H1 (cell line): ENCODE results near the gene CXCL3. TPM values are rescaled to one million over a fixed set of nuclear protein-coding genes. Genes with fewer than 3 reads are reported as not detected.

Experiments used
- CTCF ChIA-PET: fragments of 300-600 bp; sonication (Branson Sonifier 250); formaldehyde crosslinking; loops from one replicate; lab custom pipeline; 2021; ENCODE audit not compliant: partially characterized antibody; lab: Charles Lee
- POLR2A ChIA-PET: fragments of 300-600 bp; sonication (Branson Sonifier 250); formaldehyde crosslinking; loops from one replicate; lab custom pipeline; 2021; ENCODE audit warnings: inconsistent platforms; ENCODE audit not compliant: partially characterized antibody; lab: Charles Lee
- DNase-seq, 2 experiments: peaks; one replicate each; pipeline versions ENCODE4 v3.0.0 to v3.0.0-alpha.2; 2010 to 2022; ENCODE audit warnings: low spot score in 2 of 2, low read depth in 1 of 2, mixed read lengths in 1 of 2
- FAIRE-seq: peaks from 2 replicates; lab custom pipeline; 2011; peaks lifted over from hg19 to GRCh38; lab: Jason Lieb, UNC
- H2AFZ ChIP-seq: 2 replicates; pipeline ENCODE4 v1.8.1; 2012; ENCODE audit warnings: low read length, inconsistent platforms
- H2AK5ac ChIP-seq: 2 replicates; pipeline ENCODE4 v1.6.1; 2013; ENCODE audit warnings: low read depth, low read length
- H2BK120ac ChIP-seq: replicated peaks from 2 replicates; pipeline ENCODE3; 2013; ENCODE audit warnings: low read depth, low read length, inconsistent platforms
- H2BK12ac ChIP-seq: 2 replicates; pipeline ENCODE4 v1.6.1; 2013; ENCODE audit warnings: low read depth, low read length
- H2BK15ac ChIP-seq: 2 replicates; pipeline ENCODE4 v1.6.1; 2013; ENCODE audit warnings: low read length
- H2BK20ac ChIP-seq: 2 replicates; pipeline ENCODE4 v1.6.1; 2013; ENCODE audit warnings: low read length
- H2BK5ac ChIP-seq: 2 replicates; pipeline ENCODE4 v1.6.1; 2013; ENCODE audit warnings: low read depth, low read length
- H3K14ac ChIP-seq: 2 replicates; pipeline ENCODE4 v1.6.1; 2013; ENCODE audit warnings: inconsistent platforms; ENCODE audit not compliant: insufficient read length
- H3K18ac ChIP-seq: 2 replicates; pipeline ENCODE4 v1.6.1; 2013; ENCODE audit warnings: low read length; ENCODE audit errors: extremely low read depth
- H3K23ac ChIP-seq: 2 replicates; pipeline ENCODE4 v1.6.1; 2013; ENCODE audit warnings: inconsistent platforms; ENCODE audit not compliant: insufficient read length
- H3K23me2 ChIP-seq: 2 replicates; pipeline ENCODE4 v1.6.1; 2013; ENCODE audit warnings: low read depth, low read length
- H3K27ac ChIP-seq: 2 replicates; pipeline ENCODE4 v1.6.1; 2011; ENCODE audit warnings: low read depth, low read length, inconsistent platforms
- H3K27me3 ChIP-seq, 4 experiments: replicated peaks in 1 of 4; 1 replicate in 1 of 4; 2 replicates in 3 of 4; pipeline versions ENCODE4 v1.6.1 to v1.8.1; 2011 to 2013; ENCODE audit warnings: low read length in 3 of 4, mild to moderate bottlenecking in 3 of 4, inconsistent platforms in 2 of 4, mixed read lengths in 2 of 4, moderate library complexity in 1 of 4; ENCODE audit not compliant: control insufficient read depth in 3 of 4, insufficient read depth in 3 of 4; ENCODE audit errors: extremely low read depth in 1 of 4
- H3K36me3 ChIP-seq, 4 experiments: 2 replicates each; pipeline versions ENCODE4 v1.6.1 to v1.8.1; 2011 to 2013; ENCODE audit warnings: mild to moderate bottlenecking in 4 of 4, low read length in 3 of 4, moderate library complexity in 2 of 4, control low read depth in 1 of 4, inconsistent platforms in 1 of 4; ENCODE audit not compliant: insufficient read depth in 4 of 4, control insufficient read depth in 2 of 4
- H3K4ac ChIP-seq: replicated peaks from 2 replicates; pipeline ENCODE3; 2013; ENCODE audit warnings: low read length, low read depth, mixed read lengths, inconsistent platforms; ENCODE audit not compliant: insufficient read length
- H3K4me1 ChIP-seq, 4 experiments: replicated peaks in 1 of 4; 1 replicate in 1 of 4; 2 replicates in 3 of 4; pipeline versions ENCODE4 v1.6.1 to v1.8.1; 2011 to 2013; ENCODE audit warnings: low read length in 3 of 4, inconsistent platforms in 2 of 4, mixed read lengths in 1 of 4; ENCODE audit not compliant: insufficient read depth in 4 of 4, control insufficient read depth in 3 of 4
- H3K4me2 ChIP-seq, 2 experiments: 2 replicates each; pipeline versions ENCODE4 v1.6.1 to v1.8.1; 2011 to 2013; ENCODE audit warnings: low read depth in 2 of 2, low read length in 2 of 2, control low read depth in 1 of 2, inconsistent platforms in 1 of 2, mild to moderate bottlenecking in 1 of 2; ENCODE audit not compliant: insufficient read depth in 1 of 2
- H3K4me3 ChIP-seq, 4 experiments: fragments of 200-600, 300-600 bp in 1 of 4; sonication (generic), shearing (Covaris generic), sonication (Bioruptor Twin) in 1 of 4; 2 replicates each; pipeline versions ENCODE4 v1.5.1 to v1.8.1; 2011 to 2016; ENCODE audit warnings: low read length in 4 of 4, low read depth in 3 of 4, control low read depth in 2 of 4, inconsistent platforms in 2 of 4, mild to moderate bottlenecking in 2 of 4, mixed read lengths in 1 of 4, moderate library complexity in 1 of 4; ENCODE audit not compliant: insufficient read depth in 2 of 4; ENCODE audit errors: extremely low read depth in 1 of 4
- H3K56ac ChIP-seq: replicated peaks from 2 replicates; pipeline ENCODE3; 2013; ENCODE audit warnings: low read depth, mild to moderate bottlenecking, mixed read lengths, low read length, inconsistent platforms; ENCODE audit not compliant: insufficient read length
- H3K79me1 ChIP-seq: 2 replicates; pipeline ENCODE4 v1.6.1; 2013; ENCODE audit warnings: low read depth, low read length, control low read depth
- H3K79me2 ChIP-seq, 2 experiments: 2 replicates each; pipeline versions ENCODE4 v1.6.1 to v1.8.1; 2012 to 2013; ENCODE audit warnings: low read length in 2 of 2, mild to moderate bottlenecking in 2 of 2, inconsistent platforms in 1 of 2; ENCODE audit not compliant: insufficient read depth in 2 of 2, control insufficient read depth in 1 of 2
- H3K9ac ChIP-seq, 4 experiments: replicated peaks in 1 of 4; 1 replicate in 1 of 4; 2 replicates in 3 of 4; pipeline versions ENCODE4 v1.6.1 to v1.8.1; 2011 to 2013; ENCODE audit warnings: low read depth in 3 of 4, low read length in 3 of 4, control low read depth in 2 of 4, mild to moderate bottlenecking in 2 of 4, moderate library complexity in 2 of 4, inconsistent platforms in 1 of 4; ENCODE audit errors: extremely low read depth in 1 of 4
- H3K9me3 ChIP-seq, 2 experiments: 2 replicates each; pipeline versions ENCODE4 v1.6.1 to v1.8.1; 2012 to 2013; ENCODE audit warnings: mild to moderate bottlenecking in 2 of 2, moderate library complexity in 2 of 2, control low read depth in 1 of 2, inconsistent platforms in 1 of 2, low read depth in 1 of 2, low read length in 1 of 2, mixed read lengths in 1 of 2; ENCODE audit not compliant: insufficient read depth in 2 of 2
- H4K20me1 ChIP-seq, 2 experiments: replicated peaks in 1 of 2; 2 replicates each; pipeline versions ENCODE3 to v1.8.1; 2011 to 2013; ENCODE audit warnings: inconsistent platforms in 2 of 2, low read length in 2 of 2, mild to moderate bottlenecking in 1 of 2; ENCODE audit not compliant: insufficient read depth in 2 of 2, control insufficient read depth in 1 of 2
- H4K5ac ChIP-seq: 2 replicates; pipeline ENCODE4 v1.6.1; 2013; ENCODE audit warnings: low read length, low read depth, mixed read lengths, inconsistent platforms; ENCODE audit not compliant: insufficient read length
- H4K8ac ChIP-seq: 2 replicates; pipeline ENCODE4 v1.8.0; 2013; ENCODE audit warnings: mild to moderate bottlenecking, moderate library complexity, low read length, inconsistent platforms; ENCODE audit not compliant: insufficient read depth; ENCODE audit errors: extremely low read depth
- H4K91ac ChIP-seq: replicated peaks from 2 replicates; pipeline ENCODE3; 2013; ENCODE audit warnings: low read length, mixed read lengths, inconsistent platforms; ENCODE audit not compliant: insufficient read length
- SAP30 ChIP-seq: fragments of 300-600 bp; sonication (generic); IDR thresholded peaks from 2 replicates; pipeline ENCODE4 v1.7.1; 2012; ENCODE audit warnings: low read length, moderate library complexity, mild to moderate bottlenecking, inconsistent platforms; ENCODE audit not compliant: insufficient read depth, insufficient replicate concordance
- SP1 ChIP-seq: IDR thresholded peaks from 2 replicates; pipeline ENCODE4 v1.6.1; 2011; ENCODE audit warnings: low read depth, low read length
- WGBS, 2 experiments: shearing (Covaris generic) in 1 of 2; methylation state at CpG; one replicate each; pipeline versions ENCODE4 v1.1.6 to v1.1.7; 2013 to 2015; ENCODE audit warnings: low lambda C conversion rate in 2 of 2, mixed read lengths in 2 of 2, inconsistent platforms in 1 of 2, low coverage in 1 of 2, missing lambda C conversion rate in 1 of 2; ENCODE audit not compliant: insufficient replicate concordance in 2 of 2, insufficient coverage in 1 of 2, insufficient read length in 1 of 2; ENCODE audit errors: extremely low coverage in 1 of 2, missing lambda C conversion rate in 1 of 2; 5-methylcytosine and 5-hydroxymethylcytosine counted together
- polyA plus RNA-seq, 7 experiments: library from polyadenylated mRNA; depleted of rRNA in 3 of 7; stranded (reverse) in 5 of 7; unstranded in 2 of 7; fragments of >200 nt in 5 of 7; fragments of 200-250 nt in 2 of 7; gene quantifications; 1 replicate in 5 of 7; 2 replicates in 1 of 7; 4 replicates in 1 of 7; pipeline versions ENCODE4 v1.2.1 to v1.2.3, GENCODE V29; 2011 to 2013; ENCODE audit warnings: missing spikeins in 2 of 7, mixed read lengths in 2 of 7
- total RNA-seq: library from RNA; stranded (reverse); fragmentation: NEBNext Ultra II Directional; extraction: Animal tissue kit (Norgen Biotek cat#: 25700); gene quantifications from 2 replicates; pipeline ENCODE4 v1.2.1, GENCODE V29; 2021

The CXCL3 gene
- total and polyA plus RNA-seq, 2 of the 8 experiments (the other 6 are each of a cell fraction or from before 2014, with no cell fraction given): 3.1 to 5.2 TPM

DNA sequence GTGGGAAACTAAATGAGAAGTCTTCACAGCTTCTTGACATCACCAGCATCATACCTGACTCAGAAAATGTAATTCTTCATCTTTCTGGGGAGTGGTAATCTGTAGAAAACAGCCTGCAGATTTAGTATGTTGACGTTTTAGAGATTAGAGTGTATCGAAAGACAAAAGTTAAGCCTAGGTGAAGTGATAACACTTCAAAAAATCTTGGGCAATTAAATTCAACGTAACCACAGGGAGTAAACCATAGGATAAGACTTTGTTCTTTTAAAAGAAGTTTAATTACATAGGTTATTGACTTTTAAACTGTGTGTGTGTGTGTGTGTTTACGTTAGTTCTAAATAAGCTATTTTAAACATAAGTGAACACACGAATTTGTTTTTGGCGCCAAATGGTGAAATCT, 38.2 kb downstream of the CXCL3 start:
- no peak overlapping the region for H3K18ac ChIP-seq
- H3K14ac ChIP-seq: no peak overlapping the region
- POLR2A ChIA-PET: interaction anchor here (2.6 to 6.1 kb wide), 2 partner anchors 15 to 37 kb away, joined by 17 to 37 read pairs; partner anchors contain the start of gene CXCL3
- no peak for DNase-seq
- peaks cover 6% of the 10 kb centered on the region; the same call in 1 of the 2 replicates for H3K23me2 ChIP-seq
- no peak overlapping the region for H2BK20ac ChIP-seq
- no peak overlapping the region for H2AK5ac ChIP-seq
- H4K91ac ChIP-seq: no peak overlapping the region
- no peak overlapping the region for H3K27ac ChIP-seq
- no peaks in the 10 kb centered on the region for H4K20me1 ChIP-seq
- no peak overlapping the region for H4K5ac ChIP-seq
- no peak overlapping the region for H2BK15ac ChIP-seq
- no peak overlapping the region for H3K4ac ChIP-seq
- no peak overlapping the region for H4K8ac ChIP-seq
- no peaks in the 10 kb centered on the region for H3K9me3 ChIP-seq
- H3K4me3 ChIP-seq: no peak overlapping the region
- H3K79me1 ChIP-seq: no peaks in the 10 kb centered on the region
- no peak overlapping the region for H2AFZ ChIP-seq
- H3K4me1 ChIP-seq: peaks cover 0 to 8% (median 6%) of the 10 kb centered on the region in 4 experiments; a peak in 6 of 7 replicates
- H3K9ac ChIP-seq: no peak overlapping the region
- H3K23ac ChIP-seq: no peak overlapping the region
- no peaks in the 10 kb centered on the region for H3K79me2 ChIP-seq
- H2BK120ac ChIP-seq: no peak overlapping the region
- TF ChIP-seq SP1: no peak
- TF ChIP-seq SAP30: no peak
- TF ChIP-seq, all 59 proteins: peak for 0
- CTCF ChIA-PET: interaction anchor here (1.2 to 3.4 kb wide), 2 partner anchors 36 to 134 kb away, joined by 3 to 14 read pairs; no protein-coding TSS in a partner anchor
- 94% methylated on average over 6 of the region's 6 CpGs; no CpG with 5 or more reads in 1 of the 2 experiments for WGBS, 2 experiments
- H3K36me3 ChIP-seq: peaks cover 0 to 3% (median 0%) of the 10 kb centered on the region in 4 experiments; a peak in 3 of 8 replicates
- FAIRE-seq: no peak
- H3K27me3 ChIP-seq: peaks cover 0 to 6% (median under 1%) of the 10 kb centered on the region in 4 experiments; a peak in 3 of 7 replicates
- no peak overlapping the region for H2BK5ac ChIP-seq
- H2BK12ac ChIP-seq: no peak overlapping the region
- H3K4me2 ChIP-seq: no peak overlapping the region
- H3K56ac ChIP-seq: no peak overlapping the region
